GM19193 (cell line): ENCODE results near the gene LSR.

ENCODE experiments used
- POLR2A ChIP-seq: IDR thresholded peaks from 4 replicates; pipeline ENCODE4 v1.6.1; 2011; ENCODE audit not compliant: insufficient read depth, insufficient read length; ENCODE audit errors: extremely low read depth

Gene LSR

DNA sequence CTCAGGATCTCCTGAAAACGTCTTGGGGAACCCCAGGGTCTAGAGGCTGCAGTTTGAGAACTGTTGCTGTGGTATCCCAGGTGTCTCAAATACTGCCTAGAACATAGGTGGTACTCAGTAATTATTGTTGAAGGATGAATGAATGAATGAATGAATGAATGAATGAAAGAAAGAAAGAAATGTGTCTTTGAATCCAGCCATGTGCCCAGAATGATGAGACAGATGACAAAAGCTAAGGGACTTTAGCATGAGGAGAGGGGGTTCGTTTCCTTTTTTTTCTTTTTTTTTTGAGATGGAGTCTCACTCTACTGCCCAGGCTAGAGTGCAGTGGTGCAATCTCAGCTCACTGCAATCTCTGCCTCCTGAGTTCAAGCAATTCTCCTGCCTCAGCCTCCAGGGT, 7.8 kb downstream of the LSR start:
- TF ChIP-seq POLR2A = no peak

- TF ChIP-seq POLR2A = no peak
Measured at GRCh38 chr19:35257113-35257461, 8.3 kb downstream of the LSR start.

DNA sequence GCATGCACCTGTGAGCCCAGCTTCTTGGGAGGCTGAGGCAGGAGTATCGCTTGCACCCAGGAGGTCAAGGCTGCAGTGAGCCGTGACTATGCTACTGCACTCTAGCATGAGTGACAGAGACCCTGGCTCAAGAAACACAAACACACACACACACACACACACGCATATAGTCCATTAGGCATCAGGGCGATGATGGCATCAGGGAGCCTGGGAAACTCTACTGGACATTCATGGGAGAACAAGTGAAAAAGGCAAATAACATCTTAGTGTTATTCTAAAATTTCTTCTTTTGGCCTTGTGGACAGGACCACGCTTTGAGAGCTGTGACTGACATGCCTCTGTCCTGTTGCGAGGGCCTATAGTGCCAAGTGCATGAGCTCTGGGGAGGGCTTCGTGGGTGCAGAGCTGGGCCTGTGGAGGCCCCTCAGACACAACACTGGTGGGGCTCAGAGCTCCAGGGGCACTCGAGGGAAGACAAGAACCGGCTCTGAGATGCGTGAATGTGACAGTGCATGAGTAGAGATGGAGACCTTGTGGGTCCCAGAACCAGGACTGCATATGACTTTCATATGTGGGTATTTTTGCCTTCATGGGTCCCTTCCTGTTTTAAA, 12.0 kb downstream of the LSR start:
- peak; percentile 6 for TF ChIP-seq POLR2A

DNA sequence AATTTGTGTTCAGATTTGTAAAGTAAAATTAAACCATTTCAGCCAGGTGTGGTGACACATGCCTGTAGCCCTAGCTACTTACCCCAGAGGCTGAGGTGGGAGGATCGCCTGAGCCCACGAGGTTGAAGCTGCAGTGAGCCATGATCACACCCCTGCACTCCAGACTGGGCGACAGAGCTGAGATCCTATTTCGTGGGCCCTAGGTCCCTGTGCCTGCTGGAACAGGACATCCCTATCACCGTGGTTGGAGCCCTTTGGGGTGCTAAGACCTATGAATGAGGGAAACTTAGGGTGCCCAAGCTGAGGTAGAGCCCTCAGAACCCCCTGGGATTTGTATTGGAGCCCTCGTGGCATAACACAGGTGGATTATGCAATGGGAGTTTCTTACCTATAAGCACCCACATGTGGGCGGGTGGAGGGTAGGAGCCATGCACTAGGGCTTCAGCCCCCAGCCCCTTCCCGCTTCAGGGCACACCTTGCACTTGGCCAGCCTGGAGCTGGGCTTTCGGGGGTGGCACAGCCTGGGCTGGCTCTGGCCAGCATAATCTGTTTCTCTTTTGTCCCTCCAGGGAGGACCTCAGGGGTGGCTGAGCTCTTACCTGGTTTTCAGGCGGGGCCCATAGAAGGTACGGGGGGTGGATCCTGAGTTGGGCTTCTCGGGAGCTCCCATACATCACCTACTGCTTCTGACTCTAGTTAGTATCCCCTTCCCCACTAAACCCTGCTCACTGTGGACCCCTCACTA, 12.7 kb downstream of the LSR start:
- TF ChIP-seq POLR2A = peak; percentile 15

- TF ChIP-seq POLR2A = peak; percentile 16
Measured at GRCh38 chr19:35262101-35262761, 13.4 kb downstream of the LSR start.

DNA sequence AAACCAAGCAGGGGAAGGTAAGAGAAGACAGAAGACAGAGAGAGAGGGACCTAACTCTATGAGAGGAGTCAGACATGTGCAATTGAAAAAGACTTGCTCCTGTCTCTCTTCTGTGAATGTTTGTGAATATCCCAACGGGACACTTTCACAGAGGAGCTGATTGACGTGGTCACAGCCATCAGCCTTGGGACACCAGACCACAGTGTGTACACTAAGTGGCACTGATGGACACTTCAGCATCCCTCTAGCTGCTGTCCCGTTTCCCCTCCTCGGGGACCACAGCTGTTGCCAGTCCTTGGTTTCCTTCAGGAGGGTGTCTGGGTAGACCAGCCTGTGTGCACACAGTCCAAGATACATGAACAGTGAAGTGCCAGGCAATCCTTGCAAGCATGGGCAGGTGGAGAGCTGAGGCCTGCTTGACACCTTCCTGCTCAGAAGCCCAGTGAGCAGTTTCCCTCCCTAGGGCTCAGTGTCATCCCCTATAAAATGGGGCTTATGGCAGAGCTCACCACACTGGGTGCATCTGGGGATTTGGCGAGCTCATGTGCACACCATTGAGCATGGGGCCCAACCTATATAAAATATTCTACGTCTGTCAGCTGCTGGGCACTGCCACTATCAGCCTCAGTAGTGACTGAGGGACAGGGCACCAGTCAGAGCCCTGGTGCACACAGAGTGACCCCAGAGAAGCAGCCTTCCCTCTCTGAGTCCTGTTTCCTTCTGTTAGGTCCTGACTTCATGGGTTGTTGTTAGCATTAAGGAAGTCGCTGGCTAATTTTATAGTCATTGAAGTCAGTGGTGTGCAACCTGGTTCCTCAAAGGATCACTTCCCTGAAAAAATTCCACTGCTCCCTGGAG, 15.7 kb downstream of the LSR start:
- peak; percentile 7 for TF ChIP-seq POLR2A

GRCh38 chr19:35265126-35265899, 16.5 kb downstream of the LSR start:
- no peak for TF ChIP-seq POLR2A

GRCh38 chr19:35265900-35266519, 17.2 kb downstream of the LSR start:
- TF ChIP-seq POLR2A = no peak

DNA sequence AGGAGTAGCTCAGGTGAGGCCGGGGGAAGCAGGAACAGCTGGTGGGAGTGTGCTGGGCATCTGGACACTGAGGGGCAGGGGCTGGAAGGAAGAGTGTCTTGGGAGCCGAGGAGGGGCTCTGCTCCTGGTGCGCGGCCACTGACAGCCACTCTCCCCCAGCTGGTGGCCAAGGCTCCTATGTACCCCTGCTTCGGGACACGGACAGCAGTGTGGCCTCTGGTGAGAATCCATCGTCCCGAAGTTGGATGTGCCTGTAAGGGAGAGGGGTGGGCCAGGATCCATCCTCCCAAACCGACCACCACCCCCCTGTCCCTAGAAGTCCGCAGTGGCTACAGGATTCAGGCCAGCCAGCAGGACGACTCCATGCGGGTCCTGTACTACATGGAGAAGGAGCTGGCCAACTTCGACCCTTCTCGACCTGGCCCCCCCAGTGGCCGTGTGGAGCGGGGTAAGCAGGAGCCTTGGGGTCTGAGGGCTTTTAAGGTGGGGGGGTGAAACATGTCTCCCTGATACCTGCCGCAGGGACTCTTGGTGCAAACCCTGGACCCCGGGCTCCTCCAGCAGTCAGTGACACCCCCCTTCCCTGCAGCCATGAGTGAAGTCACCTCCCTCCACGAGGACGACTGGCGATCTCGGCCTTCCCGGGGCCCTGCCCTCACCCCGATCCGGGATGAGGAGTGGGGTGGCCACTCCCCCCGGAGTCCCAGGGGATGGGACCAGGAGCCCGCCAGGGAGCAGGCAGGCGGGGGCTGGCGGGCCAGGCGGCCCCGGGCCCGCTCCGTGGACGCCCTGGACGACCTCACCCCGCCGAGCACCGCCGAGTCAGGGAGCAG, 17.9 kb downstream of the LSR start:
- TF ChIP-seq POLR2A = no peak

GRCh38 chr19:35267353-35267817, 18.6 kb downstream of the LSR start:
- no peak for TF ChIP-seq POLR2A

DNA sequence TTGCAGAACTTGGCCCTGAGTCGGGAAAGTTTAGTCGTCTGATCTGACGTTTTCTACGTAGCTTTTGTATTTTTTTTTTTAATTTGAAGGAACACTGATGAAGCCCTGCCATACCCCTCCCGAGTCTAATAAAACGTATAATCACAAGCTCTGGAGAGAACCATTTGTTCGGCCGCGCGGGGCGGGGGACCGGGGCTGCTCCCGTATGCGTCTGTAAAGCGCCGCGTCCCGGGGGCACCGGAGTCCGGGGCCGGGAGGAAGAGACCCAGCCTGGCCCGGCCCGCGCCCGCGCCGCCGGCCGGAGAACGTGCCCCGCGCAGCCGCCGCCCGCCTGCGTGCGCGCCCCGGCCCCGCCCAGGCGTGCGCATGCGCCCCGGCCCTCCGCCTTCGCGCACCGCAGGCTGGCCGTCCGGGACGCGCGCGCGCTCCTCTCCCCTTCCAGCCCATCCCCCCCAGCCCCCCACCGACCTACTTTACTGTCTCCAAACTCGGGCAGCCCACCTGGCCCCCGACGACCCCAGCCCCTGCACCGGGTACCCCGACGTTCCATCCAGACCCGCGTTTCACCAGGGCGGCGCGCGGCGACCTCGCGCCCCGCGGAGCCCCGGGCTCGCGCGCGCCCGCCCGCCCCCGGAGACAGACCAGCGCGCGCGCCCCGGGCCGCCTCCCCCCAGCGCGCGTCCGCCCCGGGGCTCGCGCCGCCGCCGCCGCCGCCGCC, 19.2 kb downstream of the LSR start:
- TF ChIP-seq POLR2A = peak; percentile 72
